ENCODE data around the gene TET2. TPM values are rescaled to one million over a fixed set of nuclear protein-coding genes. Genes with fewer than 3 reads are reported as not detected.

Gene TET2
- polyA plus RNA-seq, 1 donor from 2014 or later = 32.8 TPM

- H3K27ac Mint-ChIP-seq = no peak overlapping the region
Observed at GRCh38 chr4:105150503-105150902, 3.8 kb downstream of the TET2 start.

GRCh38 chr4:105153749-105154148 lies 7.1 kb downstream of the TET2 start:
- peaks cover 35 to 41% (median 40%) of the 10 kb centered on the region in 3 donors for H3K4me1 Mint-ChIP-seq
- H3K36me3 Mint-ChIP-seq = peaks cover under 1% of the 10 kb centered on the region
- H3K4me3 Mint-ChIP-seq = no peak overlapping the region
- H3K27me3 Mint-ChIP-seq = no peaks in the 10 kb centered on the region
- H3K27ac Mint-ChIP-seq = peak overlapping the region in 1 of 3 donors; percentile 47
- H3K9me3 Mint-ChIP-seq = no peaks in the 10 kb centered on the region

More at GRCh38 chr4:105150503-105150902, 3.8 kb downstream of the TET2 start:
- peak overlapping the region in 1 of 4 donors; percentile 13 for H3K4me3 Mint-ChIP-seq
- H3K36me3 Mint-ChIP-seq = no peaks in the 10 kb centered on the region
- no peaks in the 10 kb centered on the region for H3K27me3 Mint-ChIP-seq
- peaks cover 31 to 47% (median 40%) of the 10 kb centered on the region in 3 donors for H3K4me1 Mint-ChIP-seq
- no peaks in the 10 kb centered on the region for H3K9me3 Mint-ChIP-seq

- no peaks in the 10 kb centered on the region for H3K27me3 Mint-ChIP-seq
Observed at GRCh38 chr4:105154576-105154975, 7.9 kb downstream of the TET2 start.

GRCh38 chr4:105155426-105155825 lies 8.8 kb downstream of the TET2 start:
- Mint-ChIP-seq H3K4me1 (peaks cover 28 to 36% (median 29%) of the 10 kb centered on the region in 3 donors), H3K27me3 (no peaks in the 10 kb centered on the region), H3K9me3 (no peaks in the 10 kb centered on the region), H3K4me3 (no peak overlapping the region), H3K36me3 (peaks cover 2% of the 10 kb centered on the region), H3K27ac (no peak overlapping the region)

More at GRCh38 chr4:105154576-105154975, 7.9 kb downstream of the TET2 start:
- H3K4me3 Mint-ChIP-seq = peak overlapping the region in 1 of 4 donors; percentile 15
- H3K36me3 Mint-ChIP-seq = peaks cover 2% of the 10 kb centered on the region
- H3K9me3 Mint-ChIP-seq = no peaks in the 10 kb centered on the region
- peak overlapping the region in 1 of 3 donors; percentile 47 for H3K27ac Mint-ChIP-seq
- peaks cover 30 to 38% (median 33%) of the 10 kb centered on the region in 3 donors for H3K4me1 Mint-ChIP-seq

GRCh38 chr4:105158837-105159236 lies 12.2 kb downstream of the TET2 start:
- Mint-ChIP-seq H3K4me3 (no peak overlapping the region), H3K36me3 (peaks cover 4% of the 10 kb centered on the region), H3K9me3 (no peaks in the 10 kb centered on the region), H3K27ac (peak overlapping the region in 1 of 3 donors; percentile 62), H3K27me3 (no peaks in the 10 kb centered on the region), H3K4me1 (peaks cover 32 to 54% (median 37%) of the 10 kb centered on the region in 3 donors)

- Mint-ChIP-seq H3K4me1 (peaks cover 22 to 50% (median 22%) of the 10 kb centered on the region in 3 donors), H3K36me3 (peaks cover 4% of the 10 kb centered on the region), H3K4me3 (no peak overlapping the region), H3K27ac (peak overlapping the region in 1 of 3 donors; percentile 82), H3K9me3 (no peaks in the 10 kb centered on the region), H3K27me3 (no peaks in the 10 kb centered on the region)
Observed at GRCh38 chr4:105162123-105162796, 15.6 kb downstream of the TET2 start.

GRCh38 chr4:105164548-105164947 lies 17.9 kb downstream of the TET2 start:
- Mint-ChIP-seq H3K4me1 (peaks cover 24 to 51% (median 30%) of the 10 kb centered on the region in 3 donors), H3K4me3 (no peak overlapping the region), H3K36me3 (peaks cover 6% of the 10 kb centered on the region), H3K27me3 (no peaks in the 10 kb centered on the region), H3K9me3 (no peaks in the 10 kb centered on the region), H3K27ac (no peak overlapping the region)

GRCh38 chr4:105166066-105166465 lies 19.4 kb downstream of the TET2 start:
- H3K36me3 Mint-ChIP-seq = peaks cover 6% of the 10 kb centered on the region
- no peaks in the 10 kb centered on the region for H3K9me3 Mint-ChIP-seq
- H3K27ac Mint-ChIP-seq = no peak overlapping the region
- H3K4me3 Mint-ChIP-seq = no peak overlapping the region
- no peaks in the 10 kb centered on the region for H3K27me3 Mint-ChIP-seq
- peaks cover 27 to 59% (median 40%) of the 10 kb centered on the region in 3 donors for H3K4me1 Mint-ChIP-seq

GRCh38 chr4:105170711-105171110 lies 24.0 kb downstream of the TET2 start:
- H3K4me1 Mint-ChIP-seq = peaks cover 8 to 24% (median 23%) of the 10 kb centered on the region in 3 donors
- H3K4me3 Mint-ChIP-seq = no peak overlapping the region
- no peaks in the 10 kb centered on the region for H3K9me3 Mint-ChIP-seq
- no peak overlapping the region for H3K27ac Mint-ChIP-seq
- no peaks in the 10 kb centered on the region for H3K27me3 Mint-ChIP-seq
- H3K36me3 Mint-ChIP-seq = peaks cover 12% of the 10 kb centered on the region

GRCh38 chr4:105171912-105172311 lies 25.2 kb downstream of the TET2 start:
- Mint-ChIP-seq H3K27me3 (no peaks in the 10 kb centered on the region), H3K27ac (no peak overlapping the region), H3K9me3 (no peaks in the 10 kb centered on the region), H3K4me3 (no peak overlapping the region), H3K36me3 (peaks cover 12% of the 10 kb centered on the region), H3K4me1 (peaks cover 10 to 29% (median 21%) of the 10 kb centered on the region in 3 donors)

GRCh38 chr4:105174098-105174497 lies 27.4 kb downstream of the TET2 start:
- peaks cover 13 to 32% (median 17%) of the 10 kb centered on the region in 3 donors for H3K4me1 Mint-ChIP-seq
- H3K27ac Mint-ChIP-seq = no peak overlapping the region
- no peaks in the 10 kb centered on the region for H3K27me3 Mint-ChIP-seq
- no peak overlapping the region for H3K4me3 Mint-ChIP-seq
- peaks cover 15% of the 10 kb centered on the region for H3K36me3 Mint-ChIP-seq
- H3K9me3 Mint-ChIP-seq = no peaks in the 10 kb centered on the region

- Mint-ChIP-seq H3K9me3 (no peaks in the 10 kb centered on the region), H3K4me1 (peaks cover 16 to 40% (median 21%) of the 10 kb centered on the region in 3 donors), H3K27ac (no peak overlapping the region), H3K27me3 (no peaks in the 10 kb centered on the region), H3K4me3 (no peak overlapping the region), H3K36me3 (peaks cover 7% of the 10 kb centered on the region)
Observed at GRCh38 chr4:105179539-105180401, 33.1 kb downstream of the TET2 start.

- H3K4me3 Mint-ChIP-seq = no peak overlapping the region
- H3K4me1 Mint-ChIP-seq = peaks cover 16 to 41% (median 25%) of the 10 kb centered on the region in 3 donors
- no peaks in the 10 kb centered on the region for H3K27me3 Mint-ChIP-seq
- peaks cover 3% of the 10 kb centered on the region for H3K36me3 Mint-ChIP-seq
- H3K27ac Mint-ChIP-seq = no peak overlapping the region
- H3K9me3 Mint-ChIP-seq = no peaks in the 10 kb centered on the region
Observed at GRCh38 chr4:105181259-105181658, 34.6 kb downstream of the TET2 start.

GRCh38 chr4:105182211-105182610 lies 35.5 kb downstream of the TET2 start:
- peaks cover under 1% of the 10 kb centered on the region for H3K36me3 Mint-ChIP-seq
- peak overlapping the region in 1 of 3 donors; percentile 5 for H3K27ac Mint-ChIP-seq
- H3K9me3 Mint-ChIP-seq = no peaks in the 10 kb centered on the region
- peaks cover 14 to 32% (median 25%) of the 10 kb centered on the region in 3 donors for H3K4me1 Mint-ChIP-seq
- no peaks in the 10 kb centered on the region for H3K27me3 Mint-ChIP-seq
- H3K4me3 Mint-ChIP-seq = no peak overlapping the region

- Mint-ChIP-seq H3K4me1 (peaks cover 10 to 43% (median 25%) of the 10 kb centered on the region in 3 donors), H3K27ac (no peak overlapping the region), H3K9me3 (no peaks in the 10 kb centered on the region), H3K36me3 (peaks cover 2% of the 10 kb centered on the region), H3K4me3 (no peak overlapping the region), H3K27me3 (no peaks in the 10 kb centered on the region)
Observed at GRCh38 chr4:105184316-105184980, 37.8 kb downstream of the TET2 start.
